Measurements from ENCODE around the gene PTPRR. TPM values are rescaled to one million over a fixed set of nuclear protein-coding genes. Genes with fewer than 3 reads are reported as not detected.

Gene PTPRR
- total RNA-seq, 1 donor from 2014 or later, result not detected

- TF ChIP-seq CTCF (IDR thresholded peaks at IDR 0.05), result no peak
- Mint-ChIP-seq H3K4me3 (ENCODE audit: unreplicated experiment) (no peak overlapping the region), H3K27me3 (ENCODE audit: low read depth) (no peaks in the 10 kb centered on the region), H3K9me3 (ENCODE audit: low read depth) (no peaks in the 10 kb centered on the region), H3K4me1 (ENCODE audit: low read depth) (no peaks in the 10 kb centered on the region), H3K36me3 (ENCODE audit: low read depth) (no peaks in the 10 kb centered on the region), H3K27ac (ENCODE audit: unreplicated experiment) (no peak overlapping the region)
- DNase-seq (ENCODE audit: low spot score), result no peak
Measured at GRCh38 chr12:70635755-70636154, 284.8 kb downstream of the PTPRR start.

GRCh38 chr12:70628701-70629480 lies 291.6 kb downstream of the PTPRR start:
- no peaks in the 10 kb centered on the region for H3K4me1 Mint-ChIP-seq (ENCODE audit: low read depth)
- peaks cover 14% of the 10 kb centered on the region for H3K27me3 Mint-ChIP-seq (ENCODE audit: low read depth)
- DNase-seq (ENCODE audit: low spot score), result no peak
- H3K4me3 Mint-ChIP-seq (ENCODE audit: unreplicated experiment), result no peak overlapping the region
- no peaks in the 10 kb centered on the region for H3K36me3 Mint-ChIP-seq (ENCODE audit: low read depth)
- no peak for TF ChIP-seq CTCF (IDR thresholded peaks at IDR 0.05)
- no peak overlapping the region for H3K27ac Mint-ChIP-seq (ENCODE audit: unreplicated experiment)
- no peaks in the 10 kb centered on the region for H3K9me3 Mint-ChIP-seq (ENCODE audit: low read depth)

GRCh38 chr12:70627677-70628076 lies 292.9 kb downstream of the PTPRR start:
- H3K4me3 Mint-ChIP-seq (ENCODE audit: unreplicated experiment), result no peak overlapping the region
- H3K27me3 Mint-ChIP-seq (ENCODE audit: low read depth), result peaks cover 17% of the 10 kb centered on the region
- H3K9me3 Mint-ChIP-seq (ENCODE audit: low read depth), result no peaks in the 10 kb centered on the region
- no peaks in the 10 kb centered on the region for H3K4me1 Mint-ChIP-seq (ENCODE audit: low read depth)
- H3K36me3 Mint-ChIP-seq (ENCODE audit: low read depth), result no peaks in the 10 kb centered on the region
- no peak overlapping the region for H3K27ac Mint-ChIP-seq (ENCODE audit: unreplicated experiment)
- TF ChIP-seq CTCF (IDR thresholded peaks at IDR 0.05), result no peak
- no peak for DNase-seq (ENCODE audit: low spot score)

- H3K4me3 Mint-ChIP-seq (ENCODE audit: unreplicated experiment), result no peak overlapping the region
- no peak for TF ChIP-seq CTCF (IDR thresholded peaks at IDR 0.05)
- DNase-seq (ENCODE audit: low spot score), result no peak
- H3K4me1 Mint-ChIP-seq (ENCODE audit: low read depth), result no peaks in the 10 kb centered on the region
- no peaks in the 10 kb centered on the region for H3K36me3 Mint-ChIP-seq (ENCODE audit: low read depth)
- H3K9me3 Mint-ChIP-seq (ENCODE audit: low read depth), result no peaks in the 10 kb centered on the region
- no peak overlapping the region for H3K27ac Mint-ChIP-seq (ENCODE audit: unreplicated experiment)
- peaks cover 17% of the 10 kb centered on the region for H3K27me3 Mint-ChIP-seq (ENCODE audit: low read depth)
Measured at GRCh38 chr12:70626180-70626579, 294.4 kb downstream of the PTPRR start.

- DNase-seq (ENCODE audit: low spot score), result no peak
- peaks cover 8% of the 10 kb centered on the region for H3K27me3 Mint-ChIP-seq (ENCODE audit: low read depth)
- no peaks in the 10 kb centered on the region for H3K36me3 Mint-ChIP-seq (ENCODE audit: low read depth)
Measured at GRCh38 chr12:70619471-70620152, 300.9 kb downstream of the PTPRR start.

More at GRCh38 chr12:70619471-70620152, 300.9 kb downstream of the PTPRR start:
- Mint-ChIP-seq H3K9me3 (ENCODE audit: low read depth) (no peaks in the 10 kb centered on the region), H3K27ac (ENCODE audit: unreplicated experiment) (no peak overlapping the region), H3K4me1 (ENCODE audit: low read depth) (no peaks in the 10 kb centered on the region), H3K4me3 (ENCODE audit: unreplicated experiment) (no peak overlapping the region)
- TF ChIP-seq CTCF (IDR thresholded peaks at IDR 0.05), result no peak

All from chondrocyte (in vitro differentiated cells).